KOPT-K1 (cell line): ENCODE results near the gene CDH3.

Experiments used
- H3K27ac ChIP-seq: fragments of 200-600 bp; sonication (generic); 2 replicates; pipeline ENCODE4 v1.5.1; 2016; ENCODE audit warnings: antibody characterized with exemption, mild to moderate bottlenecking, low read depth, low read length; ENCODE audit not compliant: poor library complexity, severe bottlenecking
- H3K36me3 ChIP-seq: fragments of 200-600 bp; sonication (generic); 2 replicates; pipeline ENCODE4 v1.5.1; 2017; ENCODE audit warnings: antibody characterized with exemption, mild to moderate bottlenecking, low read length, moderate library complexity; ENCODE audit not compliant: insufficient read depth
- H3K9me3 ChIP-seq: fragments of 200-600 bp; sonication (generic); 2 replicates; pipeline ENCODE4 v1.5.1; 2017; ENCODE audit warnings: antibody characterized with exemption, low read length, mild to moderate bottlenecking; ENCODE audit not compliant: insufficient read depth, poor library complexity, severe bottlenecking

The CDH3 gene

DNA sequence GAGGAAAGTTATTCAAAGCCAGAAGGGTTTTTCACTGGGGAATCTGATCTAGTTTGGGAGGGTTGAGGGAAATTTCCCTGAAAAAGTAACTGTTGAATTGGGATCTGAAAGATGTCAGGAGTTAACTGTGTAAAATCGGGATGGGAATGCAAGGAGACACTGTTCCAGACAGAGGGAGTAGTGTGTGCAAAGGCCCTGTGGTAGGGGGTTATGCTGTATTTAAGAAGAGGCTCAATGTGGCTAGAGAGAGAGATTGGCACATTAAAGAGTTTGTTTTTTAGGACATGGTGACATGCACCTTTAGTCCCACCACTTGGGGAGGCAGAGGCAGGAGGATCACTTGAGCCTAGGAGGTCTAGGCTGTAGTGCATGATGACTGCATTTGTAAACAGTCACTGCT, 16.9 kb downstream of the CDH3 start:
- no peaks in the 10 kb centered on the region for H3K36me3 ChIP-seq
- no peaks in the 10 kb centered on the region for H3K9me3 ChIP-seq
- no peak overlapping the region for H3K27ac ChIP-seq

DNA sequence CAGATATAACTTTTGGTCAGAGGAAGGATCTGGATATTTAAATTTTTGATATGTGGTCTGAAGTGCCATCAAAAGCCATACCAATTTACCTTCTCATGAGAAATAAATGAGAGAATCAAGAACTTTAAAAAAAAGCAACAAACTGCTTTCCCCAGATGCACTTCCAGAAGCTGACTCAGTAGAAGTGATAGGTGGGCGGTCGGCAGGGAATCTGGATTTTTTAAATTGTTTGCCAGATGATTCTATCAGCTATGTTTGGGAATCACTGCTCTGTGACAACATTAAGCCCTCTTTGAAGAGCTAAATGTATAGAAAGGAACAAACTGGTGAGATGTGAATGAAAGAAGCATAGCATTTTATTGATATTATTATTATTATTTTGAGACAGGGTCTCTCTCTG, 19.2 kb downstream of the CDH3 start:
- H3K9me3 ChIP-seq = no peaks in the 10 kb centered on the region
- H3K27ac ChIP-seq = no peak overlapping the region
- H3K36me3 ChIP-seq = no peaks in the 10 kb centered on the region

- Histone ChIP-seq H3K27ac (no peak overlapping the region), H3K9me3 (no peaks in the 10 kb centered on the region), H3K36me3 (no peaks in the 10 kb centered on the region)
Observed at GRCh38 chr16:68665501-68665900, 20.4 kb downstream of the CDH3 start.

GRCh38 chr16:68668266-68668665, 23.2 kb downstream of the CDH3 start:
- no peaks in the 10 kb centered on the region for H3K9me3 ChIP-seq
- no peaks in the 10 kb centered on the region for H3K36me3 ChIP-seq
- no peak overlapping the region for H3K27ac ChIP-seq

- Histone ChIP-seq H3K27ac (no peak overlapping the region), H3K9me3 (no peaks in the 10 kb centered on the region), H3K36me3 (no peaks in the 10 kb centered on the region)
Observed at GRCh38 chr16:68676113-68676860, 31.2 kb downstream of the CDH3 start.

DNA sequence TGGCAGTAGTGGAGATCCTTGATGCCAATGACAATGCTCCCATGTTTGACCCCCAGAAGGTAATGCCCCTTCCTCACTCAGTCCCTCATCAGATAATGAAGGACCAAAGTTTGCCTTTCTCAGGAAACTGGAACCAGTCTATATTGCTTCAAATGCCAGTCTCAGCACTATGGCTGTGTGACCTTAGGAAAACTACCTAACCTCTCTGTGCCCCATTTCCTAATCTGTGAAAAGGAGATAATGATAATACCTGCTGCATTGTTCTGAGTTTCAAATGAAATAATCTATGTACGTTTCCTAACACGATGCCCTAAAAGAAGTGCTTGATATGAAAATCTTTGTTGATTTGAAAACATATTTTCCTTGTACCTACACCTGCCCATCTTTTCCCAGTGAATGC, 35.9 kb downstream of the CDH3 start:
- H3K27ac ChIP-seq = no peak overlapping the region
- H3K36me3 ChIP-seq = no peaks in the 10 kb centered on the region
- no peaks in the 10 kb centered on the region for H3K9me3 ChIP-seq

DNA sequence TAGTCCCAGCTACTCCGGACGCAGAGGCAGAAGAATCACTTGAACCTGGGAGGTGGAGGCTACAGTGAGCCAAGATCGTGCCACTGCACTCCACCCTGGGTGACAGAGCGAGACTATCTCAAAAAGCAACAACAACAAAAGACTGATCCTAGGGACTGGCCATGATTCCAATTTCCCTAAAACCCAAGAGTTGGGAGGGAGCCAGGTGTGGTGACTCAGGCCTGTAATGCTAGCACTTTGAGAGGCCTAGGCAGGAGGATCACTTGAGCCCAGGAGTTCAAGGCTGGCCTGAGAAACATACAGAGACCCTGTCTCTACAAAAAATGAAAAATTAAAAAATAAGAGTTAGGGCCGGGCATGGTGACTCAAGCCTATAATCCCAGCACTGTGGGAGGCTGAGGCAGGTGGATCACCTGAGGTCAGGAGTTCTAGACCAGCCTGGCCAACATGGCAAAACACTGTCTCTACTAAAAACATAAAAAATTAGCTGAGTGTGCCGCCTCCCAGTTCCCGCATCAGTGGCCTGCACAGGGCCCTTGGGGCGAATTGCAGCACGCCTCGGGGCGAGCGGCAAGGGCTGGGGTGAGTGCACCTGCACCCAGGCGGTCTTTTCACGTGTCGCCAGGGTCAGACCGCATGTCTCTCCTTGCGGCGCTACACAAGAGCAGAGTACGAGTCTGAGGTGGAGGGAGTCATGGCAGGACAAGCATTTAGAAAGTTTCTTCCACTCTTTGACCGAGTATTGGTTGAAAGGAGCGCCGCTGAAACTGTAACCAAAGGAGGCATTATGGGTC, 40.8 kb downstream of the CDH3 start:
- H3K27ac ChIP-seq = no peak overlapping the region
- no peaks in the 10 kb centered on the region for H3K9me3 ChIP-seq
- H3K36me3 ChIP-seq = no peaks in the 10 kb centered on the region

- H3K27ac ChIP-seq = no peak overlapping the region
- H3K9me3 ChIP-seq = no peaks in the 10 kb centered on the region
- H3K36me3 ChIP-seq = no peaks in the 10 kb centered on the region
Observed at GRCh38 chr16:68686905-68687304, 41.8 kb downstream of the CDH3 start.

DNA sequence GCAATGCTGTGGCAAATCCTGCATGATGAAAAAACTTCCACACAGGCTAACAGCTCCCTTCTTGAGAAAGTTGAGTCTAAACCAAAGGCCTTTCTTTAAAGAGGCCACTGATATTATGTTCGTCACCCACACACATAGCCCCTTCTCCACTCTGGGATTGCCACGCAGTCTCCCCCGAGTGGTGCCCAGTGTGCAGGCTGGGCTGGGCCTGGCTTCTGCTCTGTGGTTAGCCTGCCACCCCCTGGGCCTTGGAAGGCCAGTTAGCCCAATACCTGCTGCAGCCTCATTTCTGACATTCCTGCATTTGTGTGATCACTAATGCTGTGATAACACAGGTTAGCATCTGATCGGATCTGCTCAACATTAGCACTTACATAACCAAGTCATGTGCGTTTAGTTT, 44.8 kb downstream of the CDH3 start:
- H3K9me3 ChIP-seq = no peaks in the 10 kb centered on the region
- no peaks in the 10 kb centered on the region for H3K36me3 ChIP-seq
- no peak overlapping the region for H3K27ac ChIP-seq

DNA sequence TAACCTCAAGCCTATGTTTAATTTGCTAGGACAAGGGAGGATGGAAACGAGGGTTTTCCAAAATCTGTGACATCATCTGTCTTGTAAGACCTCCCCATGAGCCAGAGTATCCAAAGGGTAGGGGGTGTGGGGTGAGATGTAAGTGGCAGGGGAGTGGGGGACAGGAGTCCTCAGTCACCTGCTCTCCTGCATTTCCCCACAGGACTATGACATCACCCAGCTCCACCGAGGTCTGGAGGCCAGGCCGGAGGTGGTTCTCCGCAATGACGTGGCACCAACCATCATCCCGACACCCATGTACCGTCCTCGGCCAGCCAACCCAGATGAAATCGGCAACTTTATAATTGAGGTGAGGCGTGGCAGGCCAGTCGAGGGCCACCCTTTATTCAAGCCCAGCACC, 50.5 kb downstream of the CDH3 start:
- no peak overlapping the region for H3K27ac ChIP-seq
- no peaks in the 10 kb centered on the region for H3K36me3 ChIP-seq
- no peaks in the 10 kb centered on the region for H3K9me3 ChIP-seq

DNA sequence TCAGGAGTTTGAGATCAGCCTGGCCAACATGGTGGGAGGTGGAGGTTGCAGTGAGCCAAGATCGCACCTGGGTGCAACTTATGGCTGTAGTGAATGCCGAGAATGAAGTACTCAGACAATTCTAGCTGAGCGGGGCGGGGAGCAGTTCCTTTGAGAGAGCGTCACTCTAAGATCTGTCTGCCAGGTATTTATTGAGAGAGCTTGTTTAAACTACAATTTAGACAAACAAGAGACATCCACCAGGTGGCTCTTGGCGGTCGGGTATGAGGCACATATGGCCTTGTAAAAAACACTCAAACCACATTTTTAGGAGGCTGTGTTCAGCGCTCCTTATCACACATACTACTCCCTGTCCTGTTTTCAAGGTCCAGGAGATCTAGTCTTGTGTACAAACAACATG, 51.4 kb downstream of the CDH3 start:
- Histone ChIP-seq H3K36me3 (no peaks in the 10 kb centered on the region), H3K9me3 (no peaks in the 10 kb centered on the region), H3K27ac (no peak overlapping the region)

DNA sequence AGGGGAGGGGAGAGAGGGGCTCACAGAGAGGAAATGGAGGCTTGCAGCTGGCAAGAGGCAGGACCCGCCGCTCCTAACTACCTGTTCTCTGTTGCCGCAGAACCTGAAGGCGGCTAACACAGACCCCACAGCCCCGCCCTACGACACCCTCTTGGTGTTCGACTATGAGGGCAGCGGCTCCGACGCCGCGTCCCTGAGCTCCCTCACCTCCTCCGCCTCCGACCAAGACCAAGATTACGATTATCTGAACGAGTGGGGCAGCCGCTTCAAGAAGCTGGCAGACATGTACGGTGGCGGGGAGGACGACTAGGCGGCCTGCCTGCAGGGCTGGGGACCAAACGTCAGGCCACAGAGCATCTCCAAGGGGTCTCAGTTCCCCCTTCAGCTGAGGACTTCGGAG, 53.0 kb downstream of the CDH3 start:
- Histone ChIP-seq H3K9me3 (no peaks in the 10 kb centered on the region), H3K36me3 (no peaks in the 10 kb centered on the region), H3K27ac (no peak overlapping the region)

DNA sequence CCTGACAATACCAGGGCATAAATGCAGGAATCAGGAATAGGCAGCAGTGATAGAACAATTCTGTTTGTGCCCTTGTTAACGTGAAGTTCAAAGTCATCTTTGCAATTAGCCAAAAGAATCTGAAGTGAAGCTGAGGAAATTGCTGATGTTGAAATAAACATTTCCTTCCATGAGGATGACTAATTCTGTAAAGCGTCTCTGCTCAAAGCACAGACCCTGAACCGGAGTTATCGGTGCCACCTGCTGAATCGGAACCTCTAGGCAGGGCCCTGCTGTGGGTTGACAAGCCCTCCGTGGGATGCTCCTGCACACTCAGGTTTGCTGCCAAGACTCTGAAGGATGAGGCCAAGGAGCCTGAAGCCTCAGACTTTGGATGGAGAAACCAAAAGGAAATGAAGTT, 55.0 kb downstream of the CDH3 start:
- Histone ChIP-seq H3K36me3 (no peaks in the 10 kb centered on the region), H3K27ac (no peak overlapping the region), H3K9me3 (no peaks in the 10 kb centered on the region)

- Histone ChIP-seq H3K9me3 (no peaks in the 10 kb centered on the region), H3K27ac (no peak overlapping the region), H3K36me3 (no peaks in the 10 kb centered on the region)
Observed at GRCh38 chr16:68700831-68701230, 55.7 kb downstream of the CDH3 start.

GRCh38 chr16:68704232-68704867, 59.2 kb downstream of the CDH3 start:
- no peaks in the 10 kb centered on the region for H3K36me3 ChIP-seq
- no peaks in the 10 kb centered on the region for H3K9me3 ChIP-seq
- no peak overlapping the region for H3K27ac ChIP-seq
